RWPE2 (cell line): ENCODE measurements around the gene EHD4.

ENCODE experiments used
- ATAC-seq: fragments of 200-7000 bp; cut with Tn5 transposase; 3 replicates; pipeline ENCODE4 v1.9.1; 2021; ENCODE audit warnings: low read depth
- DNase-seq: peaks from one replicate; pipeline ENCODE4 v3.0.0-alpha.2; 2020; ENCODE audit warnings: low spot score
- H3K27ac ChIP-seq: fragments of 450-650 bp; 2 replicates; pipeline ENCODE4 v1.5.1; 2017; ENCODE audit warnings: mild to moderate bottlenecking; ENCODE audit not compliant: poor library complexity, severe bottlenecking
- H3K27me3 ChIP-seq: fragments of 250-450 bp; sonication (Bioruptor Pico); 2 replicates; pipeline ENCODE4 v1.5.1; 2021; ENCODE audit warnings: mild to moderate bottlenecking, moderate library complexity; ENCODE audit not compliant: insufficient read depth, poor library complexity, severe bottlenecking
- H3K36me3 ChIP-seq: fragments of 250-450 bp; sonication (Bioruptor Pico); 2 replicates; pipeline ENCODE4 v1.5.1; 2020; ENCODE audit warnings: low read depth, mild to moderate bottlenecking, moderate library complexity
- H3K4me1 ChIP-seq: fragments of 250-450 bp; sonication (Bioruptor Pico); 2 replicates; pipeline ENCODE4 v1.5.1; 2021; ENCODE audit warnings: mild to moderate bottlenecking, moderate library complexity; ENCODE audit not compliant: insufficient read depth, poor library complexity, severe bottlenecking
- H3K4me3 ChIP-seq: fragments of 250-450 bp; sonication (Bioruptor Pico); 2 replicates; pipeline ENCODE4 v1.5.1; 2021; ENCODE audit warnings: mild to moderate bottlenecking, moderate library complexity; ENCODE audit not compliant: severe bottlenecking
- H3K9me3 ChIP-seq: fragments of 250-450 bp; sonication (Bioruptor Pico); 2 replicates; pipeline ENCODE4 v1.5.1; 2021; ENCODE audit warnings: mild to moderate bottlenecking, moderate library complexity; ENCODE audit not compliant: severe bottlenecking
- CTCF ChIP-seq: fragments of 450-650 bp; IDR thresholded peaks from one replicate; pipeline ENCODE4 v1.5.1; 2017; ENCODE audit warnings: mild to moderate bottlenecking, moderate library complexity; ENCODE audit not compliant: poor library complexity, severe bottlenecking

Gene EHD4

GRCh38 chr15:42010434-42010833, 38.1 kb upstream of the EHD4 start:
- TF ChIP-seq CTCF: no peak
- peak; percentile 50 for ATAC-seq
- no peak for DNase-seq
- H3K36me3 ChIP-seq: no peaks in the 10 kb centered on the region
- H3K4me3 ChIP-seq: no peak overlapping the region
- H3K27ac ChIP-seq: no peak overlapping the region
- H3K9me3 ChIP-seq: no peaks in the 10 kb centered on the region
- H3K27me3 ChIP-seq: no peaks in the 10 kb centered on the region
- H3K4me1 ChIP-seq: peaks cover 14% of the 10 kb centered on the region

- H3K4me3 ChIP-seq: no peak overlapping the region
- TF ChIP-seq CTCF: no peak
- H3K27ac ChIP-seq: no peak overlapping the region
- no peaks in the 10 kb centered on the region for H3K9me3 ChIP-seq
- H3K36me3 ChIP-seq: no peaks in the 10 kb centered on the region
- no peaks in the 10 kb centered on the region for H3K27me3 ChIP-seq
- ATAC-seq: no peak
- peaks cover 14% of the 10 kb centered on the region for H3K4me1 ChIP-seq
- DNase-seq: no peak
Observed at GRCh38 chr15:42009474-42009873, 37.1 kb upstream of the EHD4 start.

DNA sequence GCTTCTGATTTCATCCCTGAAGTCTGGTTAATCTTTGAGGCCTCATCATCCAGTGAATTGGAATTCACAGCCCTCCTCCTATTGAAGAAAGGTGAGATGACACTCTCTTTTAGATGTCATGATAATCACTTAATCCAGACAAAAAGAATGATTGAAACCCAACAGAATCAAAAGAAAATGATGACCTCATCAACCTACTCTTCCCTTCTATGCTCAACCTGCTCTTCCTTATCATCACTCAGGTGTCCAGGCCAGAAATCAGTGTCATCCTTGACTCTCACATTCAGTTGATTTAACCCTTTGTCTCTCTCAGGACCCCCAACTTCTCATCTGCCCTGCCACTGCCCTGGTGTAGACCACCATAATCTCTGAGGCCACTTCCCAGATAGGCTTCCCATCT, 36.7 kb upstream of the EHD4 start:
- Histone ChIP-seq H3K9me3 (no peaks in the 10 kb centered on the region), H3K4me3 (no peak overlapping the region), H3K4me1 (peaks cover 14% of the 10 kb centered on the region), H3K36me3 (no peaks in the 10 kb centered on the region), H3K27ac (no peak overlapping the region), H3K27me3 (no peaks in the 10 kb centered on the region)
- DNase-seq (no peak), ATAC-seq (no peak)
- no peak for TF ChIP-seq CTCF

DNA sequence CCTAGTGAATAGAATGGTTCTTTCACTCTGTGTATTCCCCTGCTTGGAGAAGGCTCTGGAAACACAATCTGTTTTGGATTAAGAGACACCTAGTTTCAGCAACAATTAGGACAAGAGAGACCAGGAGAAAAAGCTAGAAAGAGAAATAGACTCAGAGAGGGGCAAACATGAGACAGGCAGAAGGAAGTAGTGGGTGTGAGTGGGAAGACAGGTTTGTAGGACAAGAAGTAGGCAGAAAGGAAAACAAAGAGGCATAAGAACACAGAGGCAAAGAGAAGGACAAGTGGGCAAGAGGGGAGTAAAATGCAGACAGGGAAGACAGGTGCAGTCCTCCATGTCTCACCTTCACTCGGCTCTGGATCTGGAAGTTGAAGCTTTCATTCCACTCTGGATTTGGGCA, 35.0 kb upstream of the EHD4 start:
- Histone ChIP-seq H3K36me3 (no peaks in the 10 kb centered on the region), H3K4me1 (peaks cover 14% of the 10 kb centered on the region), H3K4me3 (no peak overlapping the region), H3K27me3 (no peaks in the 10 kb centered on the region), H3K27ac (no peak overlapping the region), H3K9me3 (no peaks in the 10 kb centered on the region)
- no peak for TF ChIP-seq CTCF
- DNase-seq (no peak), ATAC-seq (no peak)

DNA sequence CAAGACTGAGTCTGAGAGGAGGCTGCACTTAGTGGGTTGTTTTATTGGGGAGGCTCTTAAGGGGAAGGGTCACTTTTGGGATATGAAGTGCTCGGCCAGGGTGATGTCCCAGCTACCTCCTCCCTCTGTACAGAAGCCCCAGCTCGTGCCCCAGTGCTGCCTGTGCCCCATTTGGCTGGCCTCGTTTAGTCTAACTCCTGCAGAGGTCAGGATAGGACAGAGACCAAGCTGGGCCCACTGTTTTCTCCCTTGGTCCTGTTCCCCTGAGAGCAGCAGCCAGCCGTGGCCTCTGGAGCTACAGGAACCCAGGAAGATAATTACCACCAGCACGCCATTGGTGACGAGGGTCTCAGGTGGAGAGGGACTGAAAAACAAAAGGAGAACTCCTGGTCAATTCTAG, 30.0 kb upstream of the EHD4 start:
- DNase-seq (no peak), ATAC-seq (no peak)
- Histone ChIP-seq H3K36me3 (no peaks in the 10 kb centered on the region), H3K27ac (no peak overlapping the region), H3K4me1 (no peaks in the 10 kb centered on the region), H3K9me3 (no peaks in the 10 kb centered on the region), H3K4me3 (no peak overlapping the region), H3K27me3 (no peaks in the 10 kb centered on the region)
- no peak for TF ChIP-seq CTCF
